ENCODE data around the gene MUTYH. TPM values are rescaled to one million over a fixed set of nuclear protein-coding genes. Genes with fewer than 3 reads are reported as not detected.
"Not testable (repeated sequence)": the region's sequence is repeated elsewhere in the genome, so short reads cannot be mapped to it uniquely, and the experiment has no call there.

MUTYH gene
- total and polyA plus RNA-seq, 2 of the 8 experiments (the other 6 are each of a cell fraction or from before 2014, with no cell fraction given) = 51.9 to 65.7 TPM

- H2BK12ac ChIP-seq (ENCODE audit: low read depth, low read length); H3K36me3 ChIP-seq (ENCODE audit: control insufficient read depth in 2 of 4, insufficient read depth in 4 of 4, low read length in 3 of 4); H3K9me3 ChIP-seq (ENCODE audit: insufficient read depth in 2 of 2, low read depth in 1 of 2, low read length in 1 of 2); H3K79me1 ChIP-seq (ENCODE audit: low read depth, low read length); H4K5ac ChIP-seq (ENCODE audit: insufficient read length, low read depth, low read length); H2AFZ ChIP-seq (ENCODE audit: low read length); H2BK15ac ChIP-seq (ENCODE audit: low read length); H2AK5ac ChIP-seq (ENCODE audit: low read depth, low read length); H3K18ac ChIP-seq (ENCODE audit: extremely low read depth, low read length); H3K56ac ChIP-seq (replicated peaks; ENCODE audit: insufficient read length, low read depth, low read length); H3K79me2 ChIP-seq (ENCODE audit: control insufficient read depth in 1 of 2, insufficient read depth in 2 of 2, low read length in 2 of 2); H3K27me3 ChIP-seq (replicated peaks in 1 of 4; ENCODE audit: control insufficient read depth in 3 of 4, extremely low read depth in 1 of 4, insufficient read depth in 3 of 4, low read length in 3 of 4); FAIRE-seq; H3K9ac ChIP-seq (replicated peaks in 1 of 4; ENCODE audit: extremely low read depth in 1 of 4, low read depth in 3 of 4, low read length in 3 of 4); H4K8ac ChIP-seq (ENCODE audit: extremely low read depth, insufficient read depth, low read length); H2BK120ac ChIP-seq (replicated peaks; ENCODE audit: low read depth, low read length); H2BK20ac ChIP-seq (ENCODE audit: low read length); H4K91ac ChIP-seq (replicated peaks; ENCODE audit: insufficient read length, low read length); H4K20me1 ChIP-seq (replicated peaks in 1 of 2; ENCODE audit: control insufficient read depth in 1 of 2, insufficient read depth in 2 of 2, low read length in 2 of 2); DNase-seq (ENCODE audit: low read depth in 1 of 2, low spot score in 2 of 2); H3K23me2 ChIP-seq (ENCODE audit: low read depth, low read length); H3K23ac ChIP-seq (ENCODE audit: insufficient read length); H3K14ac ChIP-seq (ENCODE audit: insufficient read length); H2BK5ac ChIP-seq (ENCODE audit: low read depth, low read length); H3K4ac ChIP-seq (replicated peaks; ENCODE audit: insufficient read length, low read depth, low read length): not testable (repeated sequence)
- H3K4me1 ChIP-seq (replicated peaks in 1 of 4; ENCODE audit: control insufficient read depth in 3 of 4, insufficient read depth in 4 of 4, low read length in 3 of 4) = peaks cover 2 to 11% (median 8%) of the 10 kb centered on the region in 4 experiments
- ChIA-PET CTCF (ENCODE audit: partially characterized antibody) (interaction anchor here (0.6 to 10.3 kb wide), 21 partner anchors 8 to 818 kb away, joined by 3 to 194 read pairs (median 4); partner anchors contain the start of genes HPDL, MUTYH, TESK2 and TOE1), POLR2A (ENCODE audit: partially characterized antibody) (interaction anchor here (1.4 to 14.2 kb wide), 6 partner anchors 18 to 231 kb away, joined by 3 to 162 read pairs (median 4); partner anchors contain the start of genes HPDL, MUTYH, PRDX1 and TOE1)
- peak overlapping the region in 1 of 4 experiments; percentile 19; a peak in 1 of 8 replicates for H3K4me3 ChIP-seq (ENCODE audit: extremely low read depth in 1 of 4, insufficient read depth in 2 of 4, low read depth in 3 of 4, low read length in 4 of 4)
- peak overlapping the region; percentile 16 to 44; a peak in 3 of 4 replicates for H3K4me2 ChIP-seq (ENCODE audit: insufficient read depth in 1 of 2, low read depth in 2 of 2, low read length in 2 of 2)
- 57% methylated on average over 7 of the region's 7 CpGs; no CpG with 5 or more reads in 1 of the 2 experiments for WGBS, 2 experiments (ENCODE audit: extremely low coverage in 1 of 2, insufficient coverage in 1 of 2, insufficient read length in 1 of 2, insufficient replicate concordance in 2 of 2, low coverage in 1 of 2, low lambda C conversion rate in 2 of 2, missing lambda C conversion rate in 1 of 2)
- TF ChIP-seq RAD21 (IDR thresholded peaks at IDR 0.05 in 1 of 2, conservative IDR thresholded peaks at IDR 0.05 in 1 of 2; ENCODE audit: low read depth in 2 of 2, low read length in 2 of 2) (peak in 1 of 2 experiments; percentile 24; a peak in 1 of 4 replicates), TEAD4 (IDR thresholded peaks at IDR 0.05; ENCODE audit: low read depth, low read length) (peak; percentile 75)
- H3K27ac ChIP-seq (ENCODE audit: low read depth, low read length) = peak overlapping the region; percentile 27; the same call in 1 of the 2 replicates
Observed at GRCh38 chr1:45360981-45361380, 20.7 kb upstream of the MUTYH start.
